Embryonic facial prominence (tissue), 1 donor: ENCODE results near the gene TNN.
A peak's percentile ranks its signal among the peaks of the same experiment; 100 is the strongest.
"Not testable (repeated sequence)": the region's sequence is repeated elsewhere in the genome, so short reads cannot be mapped to it uniquely, and the experiment has no call there.

Source experiments
- DNase-seq: peaks from one replicate; pipeline ENCODE4 v3.0.0-alpha.2; 2016; ENCODE audit errors: extremely low spot score

Gene TNN

GRCh38 chr1:175070818-175071217 is 3.2 kb downstream of the TNN start:
- DNase-seq: no peak

- DNase-seq: no peak
Observed at GRCh38 chr1:175071276-175071943, 3.8 kb downstream of the TNN start.

DNA sequence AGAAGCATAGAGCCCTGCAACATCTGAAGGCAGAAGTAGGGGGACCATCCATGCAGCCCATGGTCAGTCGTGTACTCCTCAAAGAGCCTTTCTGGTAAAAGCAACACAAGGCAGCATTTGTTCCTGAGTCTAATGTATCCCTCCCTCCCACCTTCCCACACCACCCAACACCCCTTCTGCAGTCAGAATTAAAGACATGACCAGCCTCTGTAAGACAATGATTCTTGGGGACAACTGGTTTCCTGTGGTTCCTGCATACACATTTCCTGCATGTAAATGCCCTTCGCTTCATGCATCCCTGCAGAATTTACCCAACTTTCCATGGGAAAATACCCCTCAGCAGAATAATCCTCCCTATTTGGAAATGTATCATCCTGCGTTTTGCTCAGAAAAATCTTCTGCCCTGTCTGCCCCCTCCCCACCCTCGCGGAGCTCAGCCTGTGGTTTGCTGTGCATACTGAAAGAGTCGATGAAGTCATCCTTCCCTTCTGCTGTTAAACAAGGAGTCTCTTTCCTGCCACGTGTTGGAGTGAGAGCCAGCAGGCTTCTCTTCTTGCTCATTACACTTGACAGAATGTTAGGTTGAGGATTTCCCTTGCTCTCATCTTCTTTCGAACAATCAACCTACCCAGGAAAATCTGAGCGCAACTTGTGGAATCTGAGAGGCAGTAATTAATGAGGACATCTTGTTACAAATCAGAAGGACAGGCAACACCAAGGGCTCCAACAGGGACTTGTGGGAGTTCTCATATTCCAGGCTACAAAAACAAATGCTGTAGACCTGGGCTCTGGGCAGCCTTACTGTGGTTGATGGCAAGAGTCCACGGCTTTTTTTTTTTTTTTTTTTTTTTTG is 4.7 kb downstream of the TNN start:
- DNase-seq: peak; percentile 85

DNA sequence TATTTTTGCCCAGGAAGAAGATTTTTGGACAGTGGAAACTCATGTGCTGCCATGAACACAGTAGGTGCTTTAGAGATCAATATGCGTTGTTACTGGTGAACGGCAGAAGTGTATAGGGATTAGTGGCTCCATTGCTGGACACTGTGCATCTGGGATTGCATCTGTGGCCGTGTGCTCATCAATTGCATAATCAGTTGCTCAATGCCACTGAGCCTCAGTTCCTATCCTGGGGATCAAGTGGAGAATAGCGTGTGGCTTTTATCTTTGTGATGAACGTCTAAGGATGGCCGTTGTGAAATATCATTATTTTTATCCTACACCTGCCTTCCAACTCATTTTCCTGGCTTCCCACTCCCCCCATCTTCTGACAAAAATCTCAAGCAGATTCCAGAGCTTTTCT is 5.4 kb downstream of the TNN start:
- no peak for DNase-seq

GRCh38 chr1:175073633-175074032 is 6.0 kb downstream of the TNN start:
- no peak for DNase-seq

GRCh38 chr1:175075572-175076568 is 8.2 kb downstream of the TNN start:
- DNase-seq: no peak

DNA sequence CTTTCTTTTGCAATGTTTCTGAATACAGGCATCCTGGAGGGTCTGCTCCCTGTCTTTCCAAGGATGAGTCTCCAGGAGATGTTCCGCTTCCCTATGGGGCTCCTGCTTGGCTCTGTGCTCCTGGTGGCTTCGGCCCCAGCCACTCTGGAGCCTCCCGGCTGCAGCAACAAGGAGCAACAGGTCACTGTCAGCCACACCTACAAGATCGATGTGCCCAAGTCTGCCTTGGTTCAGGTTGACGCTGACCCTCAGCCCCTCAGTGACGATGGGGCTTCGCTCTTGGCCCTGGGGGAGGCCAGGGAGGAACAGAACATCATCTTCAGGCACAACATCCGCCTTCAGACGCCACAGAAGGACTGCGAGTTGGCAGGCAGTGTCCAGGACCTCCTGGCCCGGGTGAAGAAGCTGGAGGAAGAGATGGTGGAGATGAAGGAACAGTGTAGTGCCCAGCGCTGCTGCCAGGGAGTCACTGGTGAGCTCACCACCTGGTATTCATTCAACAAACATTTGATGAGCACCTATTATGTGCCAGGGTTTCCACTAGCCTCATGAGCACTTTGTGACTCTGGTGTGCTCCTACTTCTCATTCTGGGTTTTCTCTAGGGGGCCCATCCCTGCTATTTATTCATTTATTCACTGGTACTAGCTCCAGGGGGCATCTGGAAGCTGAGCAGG is 9.9 kb downstream of the TNN start:
- DNase-seq: no peak

DNA sequence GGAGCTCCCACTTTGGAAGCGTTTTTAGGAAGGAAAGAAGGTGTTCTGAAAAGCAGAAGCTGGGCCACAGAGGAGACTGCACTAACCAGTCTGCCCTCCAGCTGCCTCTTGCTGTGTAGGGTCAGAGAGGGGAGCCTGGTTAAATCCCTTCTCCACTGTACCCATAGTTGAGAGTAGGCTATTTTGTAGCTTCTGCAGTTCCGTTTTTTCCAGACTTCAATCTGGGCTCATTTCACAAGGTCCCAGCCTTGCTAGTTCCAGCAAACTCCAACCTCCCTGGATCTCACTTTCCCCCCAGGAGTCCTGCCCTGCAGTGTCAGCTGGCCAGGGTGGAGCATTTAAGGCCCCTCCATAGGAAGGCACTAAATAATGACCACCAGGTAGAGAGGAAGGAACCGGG is 11.0 kb downstream of the TNN start:
- DNase-seq: no peak

DNA sequence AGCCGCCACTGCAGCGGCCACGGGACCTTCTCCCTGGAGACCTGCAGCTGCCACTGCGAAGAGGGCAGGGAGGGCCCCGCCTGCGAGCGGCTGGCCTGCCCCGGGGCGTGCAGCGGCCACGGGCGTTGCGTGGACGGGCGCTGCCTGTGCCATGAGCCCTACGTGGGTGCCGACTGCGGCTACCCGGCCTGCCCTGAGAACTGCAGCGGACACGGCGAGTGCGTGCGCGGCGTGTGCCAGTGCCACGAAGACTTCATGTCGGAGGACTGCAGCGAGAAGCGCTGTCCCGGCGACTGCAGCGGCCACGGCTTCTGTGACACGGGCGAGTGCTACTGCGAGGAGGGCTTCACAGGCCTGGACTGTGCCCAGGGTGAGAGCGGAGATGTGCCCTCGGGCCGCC is 11.7 kb downstream of the TNN start:
- DNase-seq: no peak

DNA sequence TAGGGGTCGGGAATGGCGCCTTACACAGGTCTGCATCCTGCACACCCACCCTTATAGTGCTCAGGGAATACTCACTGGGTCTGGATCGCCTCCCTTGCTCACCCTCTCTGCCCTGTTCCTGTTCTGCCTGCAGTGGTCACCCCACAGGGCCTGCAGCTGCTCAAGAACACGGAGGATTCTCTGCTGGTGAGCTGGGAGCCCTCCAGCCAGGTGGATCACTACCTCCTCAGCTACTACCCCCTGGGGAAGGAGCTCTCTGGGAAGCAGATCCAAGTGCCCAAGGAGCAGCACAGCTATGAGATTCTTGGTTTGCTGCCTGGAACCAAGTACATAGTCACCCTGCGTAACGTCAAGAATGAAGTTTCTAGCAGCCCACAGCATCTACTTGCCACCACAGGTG is 12.4 kb downstream of the TNN start:
- no peak for DNase-seq

- DNase-seq: no peak
Observed at GRCh38 chr1:175081983-175082382, 14.3 kb downstream of the TNN start.

DNA sequence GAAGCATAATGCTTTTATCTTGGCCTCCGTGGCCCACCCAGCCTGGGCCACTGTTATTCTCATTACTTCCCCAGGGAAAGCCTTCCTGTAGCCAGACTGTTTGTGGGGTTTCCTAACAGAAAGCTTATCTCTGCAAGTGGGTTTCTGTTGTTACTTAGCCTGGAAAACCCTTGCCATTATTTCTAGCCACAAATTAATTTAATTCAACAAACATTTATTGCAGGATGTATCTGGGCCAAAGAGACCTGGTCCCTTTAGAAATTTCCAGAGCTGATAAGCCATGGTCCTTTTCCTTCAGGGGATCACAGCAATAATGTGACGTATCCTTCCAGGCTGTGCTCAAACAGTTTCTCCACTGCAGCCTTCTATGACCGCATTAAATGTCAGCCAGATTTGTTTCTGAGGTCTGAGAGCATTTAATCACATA is 20.9 kb downstream of the TNN start:
- DNase-seq: no peak

DNA sequence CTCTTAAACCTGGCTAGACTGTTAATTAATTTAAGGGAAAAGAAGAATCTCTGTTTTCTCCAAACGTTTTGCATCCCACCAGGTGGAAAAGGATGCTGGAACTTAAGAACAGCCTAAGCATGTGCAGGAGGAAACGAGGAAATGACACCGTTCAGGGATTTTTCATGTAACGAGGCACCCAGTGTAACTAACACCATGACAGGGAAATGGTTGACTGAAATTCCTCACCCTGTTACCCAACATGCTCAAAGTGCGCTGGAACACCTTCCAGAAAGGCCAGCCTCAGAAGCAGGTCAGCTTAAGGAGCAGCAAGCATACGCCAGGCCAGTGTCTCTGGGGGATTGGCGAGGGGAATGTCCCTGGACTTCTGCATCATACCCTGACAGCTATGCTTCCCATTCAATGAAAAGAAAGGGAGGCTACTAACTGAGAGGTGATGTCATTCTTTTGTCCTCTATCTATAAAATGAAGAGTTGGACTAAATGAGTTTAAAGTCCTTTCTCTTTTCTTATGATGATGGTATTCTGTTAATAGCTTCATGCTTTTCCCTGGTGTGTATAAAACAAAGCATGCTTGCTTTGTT is 21.6 kb downstream of the TNN start:
- no peak for DNase-seq

DNA sequence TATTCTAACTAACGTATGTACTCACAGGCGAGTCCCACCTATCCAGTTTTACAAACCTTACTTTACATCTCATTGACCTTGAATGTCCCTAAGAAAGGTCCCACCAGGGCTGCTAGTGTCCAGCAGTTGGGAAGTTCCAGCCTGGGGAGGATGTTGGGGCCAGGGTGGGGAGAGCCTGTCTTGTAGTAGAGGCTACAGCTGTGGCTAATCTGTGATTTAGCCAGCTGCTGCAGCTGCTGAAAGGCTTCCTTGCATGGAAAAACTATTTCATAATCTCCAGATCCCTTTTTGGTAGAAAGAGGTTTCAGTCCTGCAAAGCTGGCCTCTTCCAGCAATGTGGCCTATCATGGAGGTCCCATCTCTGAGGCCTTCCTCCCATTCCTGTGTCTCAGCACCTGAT is 23.1 kb downstream of the TNN start:
- no peak for DNase-seq

- no peak for DNase-seq
Observed at GRCh38 chr1:175094626-175095025, 27.0 kb downstream of the TNN start.

GRCh38 chr1:175095069-175095468 is 27.4 kb downstream of the TNN start:
- DNase-seq: no peak

- no peak for DNase-seq
Observed at GRCh38 chr1:175095978-175096607, 28.5 kb downstream of the TNN start.

- DNase-seq: no peak
Observed at GRCh38 chr1:175097361-175097760, 29.7 kb downstream of the TNN start.

DNA sequence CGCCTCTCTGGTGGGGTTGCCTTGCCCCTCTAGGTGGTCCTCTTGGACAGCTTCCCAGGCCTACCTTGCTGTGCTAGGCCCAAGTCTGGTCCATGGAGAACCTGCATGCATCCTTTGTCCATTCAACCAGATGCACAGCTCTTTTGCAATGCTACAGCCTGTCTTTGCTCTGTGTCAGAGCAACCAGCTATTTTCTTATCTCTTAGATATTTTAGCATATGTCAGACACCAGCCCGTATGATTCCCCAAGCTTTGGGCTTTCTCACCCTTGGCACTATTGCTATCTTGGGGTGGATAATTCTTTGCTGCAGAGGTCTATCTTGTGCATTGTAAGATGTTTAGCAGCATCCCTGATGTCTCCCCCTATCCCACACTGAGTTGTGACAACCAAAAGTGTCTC is 32.3 kb downstream of the TNN start:
- DNase-seq: no peak

GRCh38 chr1:175102166-175102565 is 34.5 kb downstream of the TNN start:
- not testable (repeated sequence) for DNase-seq

DNA sequence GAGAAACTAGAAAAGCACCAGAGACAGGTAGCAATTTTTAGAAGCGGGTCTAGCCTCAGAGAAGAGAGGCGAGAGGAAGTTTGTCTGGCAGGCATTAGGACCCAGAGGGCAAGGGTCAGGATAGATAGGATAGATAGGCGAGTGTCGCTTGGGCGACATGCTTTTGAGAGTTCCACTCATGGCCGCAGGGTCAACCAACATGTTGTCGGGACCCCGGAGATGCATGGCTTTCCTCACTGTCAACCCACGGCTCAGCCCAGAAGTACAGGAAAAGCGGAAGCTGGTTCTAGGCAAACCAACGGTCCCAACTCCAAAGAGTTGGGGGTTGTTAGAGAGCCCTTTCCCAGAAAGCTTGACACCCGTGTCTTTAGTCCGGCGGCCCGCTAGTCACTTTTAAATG is 38.9 kb downstream of the TNN start:
- DNase-seq: not testable (repeated sequence)
